Erythroblast (primary cell): Measurements from ENCODE around the gene GPR107.

Experiments used
- GATA1 ChIP-seq: IDR thresholded peaks from 2 replicates; pipeline ENCODE4 v1.6.1; 2011; ENCODE audit warnings: low read depth, mild to moderate bottlenecking, control low read depth, low read length, moderate library complexity
- POLR2A ChIP-seq: IDR thresholded peaks from 2 replicates; pipeline ENCODE4 v1.6.1; 2011; ENCODE audit warnings: mild to moderate bottlenecking, low read length

DNA sequence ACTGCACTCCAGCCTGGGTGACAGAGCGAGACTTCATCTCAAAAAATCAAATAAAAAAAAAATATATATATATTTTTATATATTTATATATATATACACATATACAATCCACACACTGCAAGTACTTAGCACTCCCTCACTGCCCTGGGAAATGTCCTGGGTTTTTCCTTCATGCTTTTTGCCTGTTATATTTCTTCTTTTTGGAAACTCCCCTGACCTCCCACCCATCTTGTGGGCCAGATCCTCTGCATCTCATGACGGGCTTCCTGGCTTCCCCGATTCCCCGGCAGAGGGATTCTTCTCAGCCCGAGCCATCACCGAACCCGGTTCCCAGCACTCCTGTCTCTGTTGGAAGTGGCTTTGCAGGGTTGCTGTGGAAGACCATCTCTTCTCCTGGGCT is 79.0 kb downstream of the GPR107 start:
- TF ChIP-seq POLR2A (no peak), GATA1 (no peak)
